Measurements from ENCODE around the gene CDH5.

The CDH5 gene

DNA sequence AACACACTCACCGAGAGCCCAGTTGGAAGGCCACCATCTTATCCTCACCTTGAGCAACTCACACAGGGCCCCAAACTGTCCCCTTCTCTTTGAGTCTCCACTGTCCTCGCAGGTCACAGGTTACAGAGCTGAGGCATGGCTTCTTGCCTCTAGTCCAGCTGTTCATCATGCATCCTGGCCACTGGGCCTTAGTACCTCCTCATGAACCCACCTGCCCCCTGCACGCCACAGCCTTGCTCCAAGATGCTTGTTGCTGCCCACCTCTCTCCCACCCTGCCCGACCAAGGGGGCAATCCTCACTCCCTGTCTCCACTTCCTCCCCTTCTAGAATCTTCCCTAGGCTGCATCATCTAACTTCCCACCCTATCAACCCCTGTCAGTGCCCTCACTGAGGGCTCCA is 17.1 kb downstream of the CDH5 start:
- TF ChIP-seq, protein P1, sequence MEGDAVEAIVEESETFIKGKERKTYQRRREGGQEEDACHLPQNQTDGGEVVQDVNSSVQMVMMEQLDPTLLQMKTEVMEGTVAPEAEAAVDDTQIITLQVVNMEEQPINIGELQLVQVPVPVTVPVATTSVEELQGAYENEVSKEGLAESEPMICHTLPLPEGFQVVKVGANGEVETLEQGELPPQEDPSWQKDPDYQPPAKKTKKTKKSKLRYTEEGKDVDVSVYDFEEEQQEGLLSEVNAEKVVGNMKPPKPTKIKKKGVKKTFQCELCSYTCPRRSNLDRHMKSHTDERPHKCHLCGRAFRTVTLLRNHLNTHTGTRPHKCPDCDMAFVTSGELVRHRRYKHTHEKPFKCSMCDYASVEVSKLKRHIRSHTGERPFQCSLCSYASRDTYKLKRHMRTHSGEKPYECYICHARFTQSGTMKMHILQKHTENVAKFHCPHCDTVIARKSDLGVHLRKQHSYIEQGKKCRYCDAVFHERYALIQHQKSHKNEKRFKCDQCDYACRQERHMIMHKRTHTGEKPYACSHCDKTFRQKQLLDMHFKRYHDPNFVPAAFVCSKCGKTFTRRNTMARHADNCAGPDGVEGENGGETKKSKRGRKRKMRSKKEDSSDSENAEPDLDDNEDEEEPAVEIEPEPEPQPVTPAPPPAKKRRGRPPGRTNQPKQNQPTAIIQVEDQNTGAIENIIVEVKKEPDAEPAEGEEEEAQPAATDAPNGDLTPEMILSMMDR (conservative IDR thresholded peaks at IDR 0.05), result no peak
- H3K27ac ChIP-seq, result no peak overlapping the region

DNA sequence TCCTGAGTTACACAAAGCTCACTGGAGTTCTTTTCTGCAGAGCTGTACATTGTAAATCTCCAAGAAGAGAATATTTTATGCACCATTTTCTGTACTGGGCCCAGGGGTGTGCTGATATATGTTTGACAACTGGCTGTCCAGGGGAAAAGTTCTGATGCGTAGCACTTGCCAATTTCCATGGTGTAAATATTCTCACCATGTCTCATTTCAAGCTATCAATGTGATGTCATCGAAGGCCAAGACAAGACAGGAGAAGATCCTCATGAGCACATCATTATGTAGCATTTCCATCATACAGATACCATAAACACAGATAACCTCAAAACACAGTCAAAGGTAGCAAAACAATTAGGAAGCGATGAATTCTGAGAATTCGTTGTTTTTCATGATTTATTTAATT is 18.9 kb downstream of the CDH5 start:
- no peak overlapping the region for H3K27ac ChIP-seq
- TF ChIP-seq, protein P1 (conservative IDR thresholded peaks at IDR 0.05), result no peak

- no peak overlapping the region for H3K27ac ChIP-seq
- TF ChIP-seq, protein P1 (conservative IDR thresholded peaks at IDR 0.05), result no peak
These were observed 20.4 kb downstream of the CDH5 start for GRCh38 chr16:66386629-66387622.

- H3K27ac ChIP-seq, result no peak overlapping the region
- TF ChIP-seq, protein P1 (conservative IDR thresholded peaks at IDR 0.05), result no peak
These were observed 21.4 kb downstream of the CDH5 start for GRCh38 chr16:66387817-66388332.

DNA sequence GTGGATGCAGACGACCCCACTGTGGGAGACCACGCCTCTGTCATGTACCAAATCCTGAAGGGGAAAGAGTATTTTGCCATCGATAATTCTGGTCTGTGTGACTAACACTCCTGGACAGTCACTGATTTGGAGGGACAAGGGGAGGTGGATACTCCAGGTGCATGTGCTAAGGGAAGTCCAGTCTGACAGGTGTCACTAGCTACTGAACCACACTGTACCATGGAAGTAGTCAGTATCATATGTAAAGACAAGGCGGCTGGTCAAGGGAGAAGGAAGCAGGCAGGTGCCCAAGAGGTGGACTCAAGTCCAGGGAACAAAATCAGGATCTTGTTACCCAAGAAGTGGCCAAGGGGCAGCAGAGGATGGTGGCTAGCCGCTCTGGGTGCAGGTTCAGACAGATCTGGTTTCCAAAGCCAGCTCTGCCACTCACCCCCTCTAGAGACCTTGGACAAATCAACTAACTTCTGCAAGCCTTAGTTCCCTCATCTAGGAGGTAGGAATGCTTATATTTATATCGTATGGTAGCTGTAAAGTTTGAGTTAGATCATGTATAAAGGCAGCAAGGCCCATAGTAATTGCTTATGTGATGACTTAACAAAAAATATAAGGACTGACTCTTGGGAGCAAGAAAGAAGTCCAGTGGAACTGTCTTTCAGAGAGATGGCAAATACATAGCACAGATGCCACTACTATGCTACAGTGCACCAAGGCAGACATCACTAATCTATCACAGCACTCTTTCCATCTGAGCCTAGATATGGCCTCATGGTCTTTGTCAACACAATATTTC is 22.1 kb downstream of the CDH5 start:
- H3K27ac ChIP-seq, result no peak overlapping the region
- TF ChIP-seq, protein P1 (conservative IDR thresholded peaks at IDR 0.05), result no peak

DNA sequence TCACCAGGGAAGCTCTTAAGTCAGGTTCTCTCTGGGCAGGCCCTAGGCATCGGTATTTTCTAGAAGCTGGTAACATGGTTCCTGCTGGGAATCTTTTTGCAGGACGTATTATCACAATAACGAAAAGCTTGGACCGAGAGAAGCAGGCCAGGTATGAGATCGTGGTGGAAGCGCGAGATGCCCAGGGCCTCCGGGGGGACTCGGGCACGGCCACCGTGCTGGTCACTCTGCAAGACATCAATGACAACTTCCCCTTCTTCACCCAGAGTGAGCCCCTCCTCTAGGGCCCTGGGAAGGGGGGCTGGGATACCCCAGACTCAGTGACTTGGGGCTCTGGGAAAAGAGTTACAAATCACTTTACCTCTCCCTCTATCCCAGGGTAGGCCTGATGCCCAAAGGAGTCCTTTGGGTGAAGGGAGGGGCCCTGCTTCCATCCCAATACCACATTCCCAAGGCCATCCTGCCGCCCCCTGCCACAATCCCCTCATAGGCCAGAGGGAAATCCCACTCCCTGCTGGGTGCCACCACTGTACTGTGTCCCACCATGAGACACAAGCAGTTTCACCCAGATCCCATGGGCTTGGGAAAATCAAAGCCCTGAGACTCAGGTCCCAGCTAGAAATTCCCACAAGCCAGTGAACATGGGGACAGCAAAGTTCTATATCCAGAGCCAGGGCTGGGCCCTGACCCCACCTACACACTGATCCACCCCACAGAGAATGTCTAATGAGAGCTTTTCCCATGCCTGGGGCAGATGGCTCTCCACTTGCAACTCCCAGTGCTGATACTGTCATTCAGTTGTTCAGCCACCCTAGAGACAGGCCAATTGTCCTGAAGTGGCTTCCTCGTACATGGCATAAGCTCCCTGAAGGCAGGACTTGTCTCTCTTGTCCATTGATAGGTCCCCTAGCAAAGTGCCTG is 23.0 kb downstream of the CDH5 start:
- no peak overlapping the region for H3K27ac ChIP-seq
- TF ChIP-seq, protein P1 (conservative IDR thresholded peaks at IDR 0.05), result no peak

Data from VCaP (cell line).